H1 (cell line): ENCODE results near the gene CRISPLD2. TPM values are rescaled to one million over a fixed set of nuclear protein-coding genes. Genes with fewer than 3 reads are reported as not detected.

ENCODE experiments used
- KDM5A ChIP-seq: fragments of 200-600 bp; IDR thresholded peaks from 2 replicates; pipeline ENCODE4 v1.7.1; 2012; ENCODE audit warnings: mild to moderate bottlenecking, low read length, inconsistent platforms, mixed read lengths
- MAX ChIP-seq: IDR thresholded peaks from 2 replicates; pipeline ENCODE4 v1.6.1; 2012; ENCODE audit warnings: inconsistent platforms
- RXRA ChIP-seq: IDR thresholded peaks from 2 replicates; pipeline ENCODE4 v1.6.1; 2011; ENCODE audit warnings: low read depth, mild to moderate bottlenecking, low read length, moderate library complexity; ENCODE audit not compliant: insufficient read depth
- YY1 ChIP-seq: IDR thresholded peaks from 2 replicates; pipeline ENCODE4 v1.6.1; 2011; ENCODE audit warnings: low read depth, mild to moderate bottlenecking, low read length
- polyA plus RNA-seq, 7 experiments: library from polyadenylated mRNA; depleted of rRNA in 3 of 7; stranded (reverse) in 5 of 7; unstranded in 2 of 7; fragments of >200 nt in 5 of 7; fragments of 200-250 nt in 2 of 7; gene quantifications; 1 replicate in 5 of 7; 2 replicates in 1 of 7; 4 replicates in 1 of 7; pipeline versions ENCODE4 v1.2.1 to v1.2.3, GENCODE V29; 2011 to 2013; ENCODE audit warnings: missing spikeins in 2 of 7, mixed read lengths in 2 of 7
- total RNA-seq: library from RNA; stranded (reverse); fragmentation: NEBNext Ultra II Directional; extraction: Animal tissue kit (Norgen Biotek cat#: 25700); gene quantifications from 2 replicates; pipeline ENCODE4 v1.2.1, GENCODE V29; 2021
- TF ChIP-seq, protein P1 (sequence below): IDR thresholded peaks from 2 replicates; pipeline ENCODE4 v1.6.1; 2011; ENCODE audit warnings: low read depth, mild to moderate bottlenecking, low read length; ENCODE audit not compliant: insufficient read depth

CRISPLD2 gene
- total and polyA plus RNA-seq, 2 of the 8 experiments (the other 6 are each of a cell fraction or from before 2014, with no cell fraction given), result 2.7 to 5.1 TPM

DNA sequence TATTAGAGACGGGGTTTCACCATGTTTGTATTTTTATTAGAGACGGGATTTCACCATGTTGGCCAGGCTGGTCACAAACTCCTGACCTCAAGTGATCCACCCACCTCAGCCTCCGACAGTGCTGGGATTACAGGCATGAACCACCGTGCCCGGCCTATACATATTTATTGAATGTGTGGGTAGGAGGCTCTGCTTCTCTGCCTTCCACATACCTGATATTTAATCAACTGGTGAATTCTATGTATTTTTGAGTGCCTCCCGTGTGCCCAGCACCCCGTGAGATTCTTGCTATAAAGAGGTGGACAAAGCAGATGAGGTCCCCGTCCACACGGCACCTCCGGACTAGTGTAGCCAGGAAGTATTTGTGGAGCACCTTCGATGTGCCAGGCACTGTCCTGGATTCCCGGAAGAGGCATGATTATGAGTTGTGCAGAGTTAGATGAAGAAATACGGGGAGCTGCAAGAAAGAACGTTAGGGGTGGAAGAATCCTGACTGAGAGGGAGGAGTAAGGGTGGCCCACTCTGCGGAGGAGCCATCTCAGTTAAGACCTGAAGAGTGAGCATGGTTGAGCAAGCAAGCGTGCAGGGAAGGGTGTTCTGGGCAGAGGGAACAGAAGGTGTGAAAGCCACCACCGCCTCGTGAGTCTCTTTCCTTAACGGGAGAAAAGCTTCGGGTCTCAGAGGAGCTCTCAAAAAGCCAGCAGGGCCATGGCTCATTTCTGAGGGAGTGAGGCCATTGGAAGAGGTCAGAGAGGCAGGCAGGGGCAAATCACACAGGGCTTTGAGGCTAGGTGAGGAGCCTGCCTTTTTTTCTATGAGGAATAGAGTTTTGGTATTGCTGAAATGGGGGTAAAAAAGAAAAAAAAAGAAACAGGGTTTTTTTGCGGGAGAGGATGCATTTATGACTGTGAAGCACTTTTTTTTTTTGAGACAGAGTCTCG lies 21.2 kb downstream of the CRISPLD2 start (continued):
- TF ChIP-seq KDM5A (no peak), MAX (no peak), YY1 (no peak), RXRA (no peak)
- TF ChIP-seq, protein P1, sequence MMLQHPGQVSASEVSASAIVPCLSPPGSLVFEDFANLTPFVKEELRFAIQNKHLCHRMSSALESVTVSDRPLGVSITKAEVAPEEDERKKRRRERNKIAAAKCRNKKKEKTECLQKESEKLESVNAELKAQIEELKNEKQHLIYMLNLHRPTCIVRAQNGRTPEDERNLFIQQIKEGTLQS, result no peak
